NCI-H146 treated with DMSO at 0.1 percent for 48 hours (cell line): ENCODE measurements around the gene PTPN13.
"Not testable (repeated sequence)": the region's sequence is repeated elsewhere in the genome, so short reads cannot be mapped to it uniquely, and the experiment has no call there.

ENCODE experiments used
- DNase-seq: peaks from one replicate; lab custom pipeline; 2025; ENCODE audit not compliant: unreplicated experiment; lab: John Stamatoyannopoulos, UW

PTPN13 gene

DNA sequence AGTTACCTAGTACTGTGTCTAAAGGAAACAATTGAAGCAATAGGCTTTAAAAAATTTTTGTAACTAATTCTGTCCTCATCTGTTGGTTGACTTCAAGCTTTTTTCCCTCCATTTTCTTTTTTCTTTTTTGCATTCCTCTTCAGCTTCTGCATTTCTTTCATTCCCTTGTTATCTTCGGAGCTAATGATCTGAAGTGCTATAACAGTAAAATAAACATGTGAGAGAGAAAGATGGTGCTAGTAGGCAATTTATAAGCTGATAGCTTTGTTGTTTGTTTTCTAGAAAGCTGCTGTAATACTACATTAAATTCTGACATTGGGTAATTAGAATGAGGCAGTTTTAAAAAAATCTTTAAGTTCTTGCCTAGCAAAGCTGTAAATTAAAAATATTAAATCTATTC, 37.1 kb downstream of the PTPN13 start:
- DNase-seq: no peak

DNA sequence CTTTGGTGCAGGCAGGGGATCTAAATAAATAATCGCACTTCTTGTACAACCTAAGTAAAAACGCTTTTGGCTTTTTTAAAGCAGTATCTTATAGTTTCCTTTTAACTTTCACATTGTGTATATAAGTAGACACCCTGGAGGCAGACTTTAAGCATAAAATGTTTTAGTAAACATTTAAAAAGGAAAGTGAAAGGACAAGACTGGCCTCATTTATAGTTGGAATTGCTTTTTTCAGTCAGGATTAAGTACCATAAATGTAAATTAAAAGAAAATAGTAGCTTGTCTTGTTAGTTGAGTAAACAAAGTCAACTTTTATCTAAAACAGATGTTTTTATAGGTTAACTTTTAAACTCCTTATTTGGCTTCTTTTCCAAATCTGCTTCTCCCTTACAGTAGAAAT, 39.7 kb downstream of the PTPN13 start:
- no peak for DNase-seq

GRCh38 chr4:86640469-86640868, 46.4 kb downstream of the PTPN13 start:
- no peak for DNase-seq

- DNase-seq: no peak
Observed at GRCh38 chr4:86641516-86642090, 47.5 kb downstream of the PTPN13 start.

DNA sequence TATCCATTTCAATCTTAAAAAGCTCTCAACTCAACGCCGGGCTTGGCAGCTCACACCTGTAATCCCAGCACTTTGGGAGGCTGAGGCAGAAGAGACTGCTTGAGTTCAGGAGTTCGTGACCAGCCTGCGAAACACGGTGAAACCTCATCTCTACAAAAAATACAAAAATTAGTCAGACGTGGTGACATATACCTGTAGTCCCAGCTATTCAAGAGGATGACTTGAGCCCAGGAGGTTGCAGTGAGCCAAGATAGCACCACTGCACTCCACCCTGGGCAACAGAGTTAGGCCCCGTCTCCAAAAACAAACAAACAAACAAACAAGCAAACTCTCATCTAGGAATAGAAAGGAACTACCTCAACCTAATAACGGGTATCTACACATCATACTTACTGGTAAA, 50.8 kb downstream of the PTPN13 start:
- no peak for DNase-seq

- no peak for DNase-seq
Observed at GRCh38 chr4:86652332-86652932, 58.3 kb downstream of the PTPN13 start.

GRCh38 chr4:86653237-86653865, 59.2 kb downstream of the PTPN13 start:
- DNase-seq: no peak

DNA sequence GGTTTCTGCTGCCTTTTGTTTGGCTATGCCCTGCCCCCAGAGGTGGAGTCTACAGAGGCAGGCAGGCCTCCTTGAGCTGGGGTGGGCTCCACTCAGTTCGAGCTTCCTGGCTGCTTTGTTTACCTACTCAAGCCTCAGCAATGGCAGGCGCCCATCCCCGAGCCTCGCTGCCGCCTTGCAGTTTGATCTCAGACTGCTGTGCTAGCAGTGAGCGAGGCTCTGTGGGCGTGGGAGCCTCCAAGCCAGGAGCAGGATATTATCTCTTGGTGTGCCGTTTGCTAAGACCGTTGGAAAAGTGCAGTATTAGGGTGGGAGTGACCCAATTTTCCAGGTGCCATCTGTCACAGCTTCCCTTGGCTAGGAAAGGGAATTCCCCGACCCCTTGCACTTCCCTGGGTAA, 62.7 kb downstream of the PTPN13 start:
- not testable (repeated sequence) for DNase-seq

GRCh38 chr4:86657382-86657781, 63.3 kb downstream of the PTPN13 start:
- DNase-seq: no peak

DNA sequence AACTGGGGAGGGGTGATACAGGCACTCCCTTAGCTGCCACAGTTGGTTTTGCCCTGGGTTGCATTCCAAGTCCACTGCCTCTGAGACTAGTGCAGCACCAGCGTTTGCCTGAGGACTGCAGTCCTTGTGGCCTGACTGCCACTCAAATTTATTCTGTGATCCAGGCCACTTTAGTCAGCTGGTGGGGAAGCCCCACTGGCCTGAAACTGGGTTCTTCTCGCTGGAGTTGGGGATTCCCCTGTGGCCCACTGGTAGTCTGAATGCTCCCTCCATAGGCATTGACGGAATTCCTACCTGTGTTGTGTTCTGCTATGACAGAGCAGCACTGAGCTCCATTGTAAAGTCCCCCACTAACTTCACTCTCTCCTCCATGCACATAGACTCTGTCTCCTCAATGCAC, 63.8 kb downstream of the PTPN13 start:
- DNase-seq: no peak

DNA sequence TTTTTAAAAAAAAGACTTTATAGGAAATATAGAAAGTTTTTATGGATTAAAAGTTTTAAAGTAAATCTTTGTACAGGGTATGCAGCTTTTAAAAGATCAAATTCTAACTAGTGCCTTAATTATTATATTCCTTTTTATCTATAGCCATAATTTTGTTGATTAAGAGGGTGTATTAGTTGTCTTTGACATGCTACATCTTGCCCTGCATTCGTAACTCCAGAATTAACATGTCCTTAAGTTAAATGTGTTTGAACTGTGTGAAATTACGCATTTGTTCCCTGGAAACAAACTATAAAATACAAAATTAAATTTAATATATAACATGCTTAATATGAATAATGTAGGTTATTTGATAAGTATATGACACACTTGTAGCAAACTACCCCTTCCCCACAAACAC, 66.3 kb downstream of the PTPN13 start:
- DNase-seq: no peak

GRCh38 chr4:86661006-86661405, 66.9 kb downstream of the PTPN13 start:
- no peak for DNase-seq

DNA sequence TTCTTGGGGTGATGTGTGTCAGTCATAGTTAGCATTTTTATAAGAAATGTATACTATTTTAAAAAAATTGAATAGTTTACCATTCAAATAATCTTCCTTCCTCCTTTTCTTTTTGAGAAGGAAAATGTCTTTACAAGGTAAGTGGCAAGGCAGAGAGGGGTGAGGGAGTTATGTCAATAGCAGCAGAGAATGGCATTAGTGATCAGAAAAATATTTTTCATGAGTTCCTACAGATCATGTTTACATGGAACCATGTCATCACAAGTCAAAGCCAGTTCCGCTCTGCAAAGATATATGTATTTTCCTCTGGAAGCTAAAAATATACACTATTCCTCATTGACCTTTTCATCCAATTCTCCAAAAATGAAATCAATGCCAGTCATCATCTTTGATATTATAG, 67.3 kb downstream of the PTPN13 start:
- no peak for DNase-seq

GRCh38 chr4:86664959-86665358, 70.8 kb downstream of the PTPN13 start:
- DNase-seq: no peak

DNA sequence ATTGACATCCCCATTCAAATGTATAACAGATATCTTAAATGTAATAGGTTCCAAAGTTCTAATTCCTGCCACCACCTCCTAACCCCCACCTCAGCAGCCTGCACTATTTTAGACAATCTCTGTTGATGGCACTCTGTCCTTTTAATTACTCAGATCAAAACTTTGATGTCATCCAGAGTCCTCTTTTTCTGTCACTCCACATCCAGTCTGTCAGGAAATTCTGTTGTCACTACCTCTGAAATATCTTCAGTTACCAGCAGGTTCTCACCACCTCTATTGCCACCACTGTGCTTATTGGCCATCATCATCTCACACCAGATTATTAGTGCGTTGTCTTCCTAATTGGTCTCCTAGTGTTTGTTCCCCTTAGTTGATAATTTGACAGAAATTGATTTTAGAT, 76.2 kb downstream of the PTPN13 start:
- DNase-seq: no peak

DNA sequence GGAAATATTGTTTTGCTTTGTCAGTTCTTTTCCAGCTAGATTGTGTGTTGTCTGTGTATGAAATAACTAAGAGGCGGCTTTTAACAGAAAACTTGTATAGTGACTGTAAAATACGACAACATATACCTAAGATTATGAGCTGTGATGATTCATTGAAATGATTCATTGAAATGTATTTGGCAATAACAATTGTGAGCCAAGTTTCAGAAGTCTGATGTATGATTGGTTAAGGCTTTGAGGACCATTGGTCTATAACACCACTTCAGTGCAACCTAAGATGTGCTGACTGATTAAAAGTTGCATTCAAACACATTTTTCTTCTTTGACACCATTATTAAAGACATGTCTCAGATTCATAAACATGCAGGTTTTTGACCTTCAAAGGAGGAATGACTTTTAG, 76.6 kb downstream of the PTPN13 start:
- no peak for DNase-seq

- DNase-seq: no peak
Observed at GRCh38 chr4:86675548-86675947, 81.4 kb downstream of the PTPN13 start.

DNA sequence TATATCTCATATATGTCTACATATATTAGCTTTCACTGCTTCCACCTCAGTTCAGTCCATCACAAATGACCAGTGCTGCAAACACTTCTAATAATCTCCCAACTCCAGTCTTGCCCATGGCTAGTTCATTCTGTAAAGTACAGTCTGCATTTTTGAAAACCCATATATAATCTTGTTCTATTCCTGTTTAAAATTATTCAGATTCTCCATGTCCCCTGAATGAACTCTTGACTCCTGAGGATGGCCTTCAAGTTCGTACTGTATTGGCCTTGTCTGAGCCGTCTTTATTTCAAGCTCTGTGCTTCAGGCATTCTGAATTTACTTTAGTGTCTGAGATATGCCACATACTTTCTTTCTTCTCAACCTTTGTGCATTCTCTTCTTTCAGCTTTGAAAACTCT, 84.7 kb downstream of the PTPN13 start:
- DNase-seq: no peak

DNA sequence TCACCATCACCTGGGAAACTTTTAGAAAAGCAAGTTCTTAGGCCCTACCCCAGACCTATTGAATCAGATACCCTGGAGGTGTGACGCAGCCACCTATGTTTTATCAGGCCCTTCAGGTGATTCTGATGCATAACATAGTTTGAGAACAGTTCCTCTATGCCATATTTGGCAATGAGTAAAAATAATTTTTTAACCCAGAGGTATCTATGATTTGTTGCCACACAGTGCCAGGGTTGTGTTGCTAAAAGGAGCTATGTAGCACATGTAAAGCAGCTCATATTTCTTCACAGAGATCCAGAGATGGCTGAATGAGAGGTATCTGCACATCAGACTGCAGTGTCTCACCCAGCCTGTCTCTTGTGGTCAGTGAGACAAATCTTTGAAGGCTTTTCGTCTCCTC, 85.3 kb downstream of the PTPN13 start:
- DNase-seq: no peak

DNA sequence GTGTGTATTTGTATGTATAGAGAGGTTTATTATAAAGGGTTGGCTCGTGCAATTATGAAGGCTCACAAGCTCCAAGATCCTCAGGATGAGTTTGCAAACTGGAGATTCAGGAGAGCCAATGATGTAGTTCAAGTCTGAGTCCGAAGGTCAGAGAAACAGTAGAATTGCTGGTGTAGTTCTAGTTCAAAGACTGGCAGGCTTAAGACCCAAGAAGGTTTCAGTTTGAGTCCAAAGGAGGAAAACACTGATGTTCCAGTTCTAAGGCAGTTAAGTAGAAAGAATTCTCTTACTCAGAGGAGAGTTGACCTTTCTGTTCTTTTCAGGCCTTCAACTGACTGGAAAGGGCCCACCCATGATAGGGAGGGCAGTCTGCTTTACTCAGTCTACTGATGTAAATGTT, 89.1 kb downstream of the PTPN13 start:
- DNase-seq: no peak

DNA sequence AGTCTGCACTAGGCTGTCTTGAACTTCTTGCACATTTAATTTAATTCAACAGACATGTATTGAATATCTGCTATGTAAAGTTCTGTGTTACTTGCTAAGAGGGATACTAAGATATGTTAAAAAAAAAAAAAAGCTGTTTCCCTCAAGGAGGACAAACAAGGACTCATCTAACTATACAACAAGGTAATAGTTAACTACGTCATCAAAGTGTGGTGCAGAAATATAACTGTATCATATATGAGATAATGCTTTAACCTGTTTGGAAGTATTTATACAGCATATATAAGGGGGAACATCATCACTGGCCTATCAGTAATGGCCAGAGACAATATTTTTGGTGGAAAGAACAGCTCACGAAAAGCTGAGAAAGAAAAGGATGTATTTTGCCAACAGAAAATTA, 89.9 kb downstream of the PTPN13 start:
- DNase-seq: no peak

DNA sequence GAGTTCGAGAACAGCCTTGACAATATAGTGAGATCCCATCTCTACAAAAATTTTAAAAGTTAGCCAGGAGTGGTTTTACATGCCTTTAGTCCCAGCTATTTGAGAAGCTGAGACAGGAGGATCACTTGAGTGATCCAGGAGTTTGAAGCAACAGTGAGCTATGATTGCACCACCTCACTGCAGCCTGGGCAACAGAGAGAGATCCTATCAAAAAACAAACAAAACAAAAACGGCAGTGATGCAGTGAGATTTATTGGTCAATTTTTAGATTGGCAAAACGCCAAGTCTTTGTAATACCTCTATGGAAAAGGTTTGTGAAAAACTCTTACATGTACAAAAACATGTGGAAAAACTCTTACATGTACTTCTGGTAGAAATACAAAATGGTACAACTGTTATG, 91.3 kb downstream of the PTPN13 start:
- no peak for DNase-seq

GRCh38 chr4:86686741-86687140, 92.6 kb downstream of the PTPN13 start:
- DNase-seq: no peak
